Activated T-cell treated with anti-CD3 and anti-CD28 coated beads for 24 hours (primary cell): Measurements from ENCODE around the gene OR4K15.
"Not testable (repeated sequence)": the region's sequence is repeated elsewhere in the genome, so short reads cannot be mapped to it uniquely, and the experiment has no call there.

ENCODE experiments used
- DNase-seq: peaks from one replicate; pipeline ENCODE4 v3.0.0-alpha.2; 2020; ENCODE audit warnings: low read depth

Gene OR4K15, protein sequence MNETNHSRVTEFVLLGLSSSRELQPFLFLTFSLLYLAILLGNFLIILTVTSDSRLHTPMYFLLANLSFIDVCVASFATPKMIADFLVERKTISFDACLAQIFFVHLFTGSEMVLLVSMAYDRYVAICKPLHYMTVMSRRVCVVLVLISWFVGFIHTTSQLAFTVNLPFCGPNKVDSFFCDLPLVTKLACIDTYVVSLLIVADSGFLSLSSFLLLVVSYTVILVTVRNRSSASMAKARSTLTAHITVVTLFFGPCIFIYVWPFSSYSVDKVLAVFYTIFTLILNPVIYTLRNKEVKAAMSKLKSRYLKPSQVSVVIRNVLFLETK

DNA sequence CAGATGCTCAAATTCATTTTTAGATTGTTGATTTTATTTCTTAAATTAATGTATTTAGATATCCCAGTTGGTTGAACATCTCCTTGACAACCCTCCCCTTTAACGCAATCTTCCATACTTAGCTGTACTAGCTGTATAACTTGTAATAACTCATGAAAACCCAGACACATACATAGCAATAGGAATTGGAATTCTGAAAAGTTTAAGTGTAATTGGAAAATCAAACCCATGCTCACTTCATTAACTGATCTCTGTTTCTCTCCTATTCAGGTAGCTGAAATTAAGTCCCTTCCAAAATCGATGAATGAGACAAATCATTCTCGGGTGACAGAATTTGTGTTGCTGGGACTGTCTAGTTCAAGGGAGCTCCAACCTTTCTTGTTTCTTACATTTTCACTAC, at the start of gene OR4K15:
TSS of gene OR4K15 (plus strand) at position 301 of the 400 bp plus-strand sequence. CDS start at position 301, 0 bp downstream.
- DNase-seq, result no peak

DNA sequence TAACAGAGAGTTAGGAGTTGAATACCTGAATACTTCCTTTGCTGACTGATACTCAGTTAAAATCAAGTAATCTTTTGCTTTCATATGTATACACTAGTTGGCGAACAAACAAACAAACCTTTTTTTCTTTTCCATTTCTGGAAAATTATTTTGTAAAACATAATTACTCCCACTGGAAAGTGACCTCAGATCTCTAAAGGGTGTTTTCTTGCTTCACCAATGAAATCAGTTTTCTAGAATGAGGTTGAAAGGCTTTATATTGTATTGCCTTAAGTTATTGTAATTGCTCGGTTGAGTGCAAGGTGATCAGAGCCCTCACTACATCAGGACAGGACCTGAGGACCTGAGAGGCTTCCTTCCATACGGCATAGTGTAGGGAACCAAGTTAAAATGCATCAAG, 44.8 kb upstream of the OR4K15 start, which contains the start of gene OR4K1:
TSS of gene OR4K1 (plus strand) at position 301 of the 400 bp plus-strand sequence. CDS start 4,750 bp downstream, outside the sequence.
- DNase-seq, result no peak

DNA sequence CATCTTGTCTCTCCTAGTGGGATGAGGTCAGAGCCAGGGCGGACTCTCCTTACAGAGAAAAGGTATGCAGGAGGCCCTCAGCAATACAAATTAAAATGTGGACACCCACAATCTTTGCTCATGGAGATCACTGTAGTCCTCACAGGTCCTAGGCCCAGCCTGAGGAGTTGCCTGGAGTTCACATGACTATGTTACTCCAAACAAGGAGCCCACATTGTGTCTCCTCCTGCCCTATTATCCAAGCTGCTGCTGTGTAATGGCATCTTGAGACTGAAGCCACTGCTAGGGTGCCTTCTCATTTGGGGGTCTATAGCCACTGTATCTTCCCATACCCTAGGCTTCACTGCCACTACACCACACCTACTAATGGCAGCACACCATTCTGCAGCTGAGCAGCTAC, 33.7 kb upstream of the OR4K15 start:
- no peak for DNase-seq

DNA sequence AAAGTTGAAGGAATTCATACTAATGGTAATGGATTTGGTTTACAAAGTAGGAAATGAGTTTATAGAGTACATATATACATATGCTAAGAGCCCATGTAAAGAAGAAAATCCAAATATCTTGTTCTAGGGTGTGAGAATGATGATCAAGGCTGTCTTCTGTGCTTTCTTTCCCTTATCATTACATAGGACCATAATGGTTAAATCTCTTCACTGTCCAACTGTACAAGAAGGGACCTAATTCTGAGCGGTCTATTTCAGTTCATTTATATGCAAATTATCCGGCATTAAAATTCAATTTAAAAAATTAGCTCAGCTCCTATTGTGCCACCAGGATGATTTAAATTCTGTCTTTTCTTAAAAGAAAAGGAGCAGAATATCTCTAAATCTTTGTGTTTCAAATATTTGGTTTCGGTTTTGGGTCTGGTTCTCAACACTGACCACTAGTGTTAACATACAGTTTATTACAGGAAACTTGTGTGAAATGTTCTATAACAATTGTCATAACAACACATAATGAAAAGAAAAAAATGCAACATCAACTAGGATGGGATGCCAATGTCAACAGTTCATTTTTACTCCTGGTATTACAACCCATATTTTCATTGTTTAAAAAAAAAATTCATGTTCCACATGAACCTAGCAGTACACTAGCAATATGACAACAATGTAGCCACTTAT, 27.8 kb upstream of the OR4K15 start:
- no peak for DNase-seq

DNA sequence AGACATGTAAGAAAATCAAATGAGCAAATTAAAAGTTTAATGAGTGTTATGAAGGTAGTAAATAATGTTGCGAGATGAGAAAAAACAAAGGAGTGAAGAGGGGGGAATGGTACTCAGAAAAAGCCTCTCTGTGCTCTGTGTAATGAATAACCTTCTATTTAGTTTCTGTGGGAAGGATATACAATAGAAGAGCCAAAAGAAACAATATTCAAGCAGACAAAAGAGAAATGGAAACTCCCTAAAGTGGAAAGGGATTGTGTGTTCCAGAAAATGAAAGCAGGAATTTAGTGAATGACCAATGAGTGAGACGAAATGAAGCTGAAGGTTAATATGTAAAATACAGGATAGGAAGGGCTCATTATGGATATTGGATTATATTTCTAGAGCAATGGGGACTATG, 26.2 kb upstream of the OR4K15 start:
- DNase-seq, result no peak

DNA sequence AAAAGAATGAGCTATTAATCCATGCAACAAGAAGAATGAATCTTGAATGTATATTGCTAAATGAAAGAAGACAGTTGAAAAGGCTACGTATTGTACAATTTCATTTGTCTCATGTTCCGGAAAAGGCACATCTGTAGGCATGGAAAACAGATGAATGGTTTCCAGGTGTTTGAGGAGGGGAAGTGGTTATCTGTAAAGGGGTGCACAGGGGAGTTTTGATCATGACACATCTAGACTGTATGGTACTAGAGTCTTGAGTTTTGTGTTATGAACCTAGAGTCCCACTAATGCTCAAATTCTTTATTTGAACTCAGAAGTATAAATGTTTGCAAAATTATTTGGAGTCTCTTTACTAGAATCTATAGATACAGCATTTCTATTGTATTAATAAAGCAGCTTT, 5.7 kb upstream of the OR4K15 start:
- DNase-seq, result not testable (repeated sequence)

DNA sequence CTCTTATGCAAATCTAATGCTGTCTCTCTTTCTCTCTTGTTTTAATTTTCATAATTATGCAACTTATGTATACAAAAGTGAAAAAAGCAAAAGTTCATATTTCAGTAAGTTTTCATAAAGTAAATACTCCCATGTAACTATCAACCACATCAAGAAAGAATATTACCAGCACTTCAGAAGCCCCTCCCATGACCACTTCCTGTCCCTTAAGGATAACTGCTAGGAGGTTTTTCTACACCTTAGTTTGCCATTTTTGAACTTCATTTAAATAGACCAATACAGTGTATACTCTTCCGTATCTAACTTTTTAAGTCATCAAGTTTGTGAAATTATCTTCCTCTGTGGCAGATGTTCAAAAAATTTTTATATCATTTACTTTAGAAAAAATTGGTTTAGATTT, 547 bp upstream of the OR4K15 start:
- no peak for DNase-seq

DNA sequence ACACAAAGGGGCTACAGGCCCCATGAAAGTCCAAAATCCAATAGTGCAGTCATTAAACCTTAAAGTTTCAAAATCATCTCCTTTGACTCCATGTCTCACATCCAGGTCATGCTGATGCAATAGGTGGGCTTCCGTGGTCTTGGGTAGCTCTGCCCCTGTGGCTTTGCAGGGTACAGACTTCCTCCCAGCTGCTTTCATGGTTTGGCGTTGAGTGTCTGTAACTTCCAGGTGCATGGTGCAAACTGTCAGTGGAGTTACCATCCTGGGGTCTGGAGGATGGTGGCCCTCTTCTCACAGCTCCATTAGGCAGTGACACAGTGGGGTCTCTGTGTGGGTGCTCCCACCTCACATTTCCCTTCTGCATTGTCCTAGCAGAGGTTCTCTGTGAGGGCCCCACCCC, 18.0 kb downstream of the OR4K15 start:
- DNase-seq, result no peak

DNA sequence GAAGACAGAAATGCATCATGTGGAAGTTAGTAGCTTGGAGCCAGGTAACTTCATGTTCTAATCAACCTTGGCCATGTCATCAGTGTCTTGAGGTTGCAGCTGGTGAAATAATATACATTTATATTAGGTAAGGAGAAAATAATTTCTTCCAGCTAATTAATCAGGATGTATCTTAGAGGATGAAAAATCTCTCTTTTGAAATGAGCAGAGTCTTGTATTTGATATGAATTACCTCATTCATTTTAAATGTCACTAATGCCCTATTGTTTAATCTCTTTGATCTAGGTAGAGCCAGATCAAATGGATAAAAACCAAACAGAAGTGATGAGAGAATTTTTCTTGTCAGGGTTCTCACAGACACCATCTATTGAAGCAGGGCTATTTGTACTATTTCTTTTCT, 26.5 kb downstream of the OR4K15 start, which contains the start of gene OR4Q2:
TSS of gene OR4Q2 (plus strand) at position 301 of the 400 bp plus-strand sequence.
- DNase-seq, result no peak

DNA sequence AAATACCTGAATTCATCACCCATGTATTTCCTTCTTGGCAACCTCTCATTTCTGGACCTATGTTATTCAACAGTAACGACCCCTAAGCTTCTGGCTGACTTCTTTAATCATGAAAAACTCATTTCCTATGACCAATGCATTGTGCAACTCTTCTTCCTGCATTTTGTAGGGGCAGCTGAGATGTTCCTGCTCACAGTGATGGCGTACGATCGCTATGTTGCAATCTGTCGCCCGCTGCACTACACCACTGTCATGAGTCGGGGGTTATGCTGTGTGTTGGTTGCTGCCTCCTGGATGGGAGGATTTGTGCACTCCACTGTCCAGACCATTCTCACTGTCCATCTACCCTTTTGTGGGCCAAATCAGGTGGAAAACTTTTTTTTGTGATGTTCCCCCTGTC, 26.9 kb downstream of the OR4K15 start:
- no peak for DNase-seq

DNA sequence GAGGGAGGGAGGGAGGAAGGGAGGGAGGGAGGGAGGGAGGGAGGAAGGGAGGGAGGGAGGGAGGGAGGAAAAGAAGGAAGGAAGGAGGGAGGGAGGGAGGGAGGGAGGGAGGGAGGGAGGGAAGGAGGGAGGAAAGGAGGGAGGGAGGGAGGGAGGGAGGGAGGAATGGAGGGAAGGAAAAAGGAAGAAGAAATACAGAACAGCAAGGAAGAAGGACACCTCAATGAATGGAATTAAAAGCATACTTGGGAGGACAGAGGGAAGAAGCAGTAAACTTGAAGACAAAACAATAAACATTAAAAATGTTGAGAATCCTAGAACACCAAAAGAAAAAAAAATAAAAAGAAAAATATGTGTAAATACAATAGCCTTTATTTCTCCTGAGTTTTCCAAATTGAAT, 32.8 kb downstream of the OR4K15 start:
- no peak for DNase-seq

DNA sequence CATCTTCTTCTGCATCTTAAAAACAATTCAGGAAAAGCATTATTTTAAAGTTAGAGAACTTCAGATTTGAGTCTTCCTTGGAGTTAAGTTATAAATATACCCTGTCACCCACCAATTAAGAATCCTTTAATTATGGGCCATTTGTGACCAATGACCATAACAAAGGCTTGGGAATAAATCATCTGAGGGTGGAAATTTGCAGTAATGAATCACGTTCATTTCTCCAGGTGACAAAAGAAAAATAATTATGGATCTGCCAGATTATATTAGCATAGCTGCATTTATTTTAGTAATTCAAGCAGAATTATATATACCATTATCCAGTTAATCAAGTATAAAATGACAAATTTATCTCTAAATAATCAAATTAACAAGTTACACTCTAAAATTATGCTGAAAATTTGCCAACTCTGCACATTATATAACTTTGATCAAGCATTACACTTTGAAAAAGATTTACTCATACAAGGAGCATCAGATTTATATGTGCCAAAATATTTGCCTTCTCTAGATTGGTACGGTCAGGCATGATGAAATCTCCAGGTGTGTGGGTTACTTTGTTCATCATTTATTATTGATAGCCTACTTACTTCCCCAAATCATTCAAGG, 44.0 kb downstream of the OR4K15 start, which contains the start of gene OR4K14:
TSS of gene OR4K14 (minus strand) at position 51 of the 609 bp plus-strand sequence. CDS start 4,114 bp downstream, outside the sequence.
- no peak for DNase-seq
